ENCODE measurements around the gene ZMYM4.
"Not testable (repeated sequence)": the region's sequence is repeated elsewhere in the genome, so short reads cannot be mapped to it uniquely, and the experiment has no call there.

ZMYM4 gene

GRCh38 chr1:35326246-35326866, 57.8 kb downstream of the ZMYM4 start:
- no peak for DNase-seq (ENCODE audit: low read depth in 2 of 2)

DNA sequence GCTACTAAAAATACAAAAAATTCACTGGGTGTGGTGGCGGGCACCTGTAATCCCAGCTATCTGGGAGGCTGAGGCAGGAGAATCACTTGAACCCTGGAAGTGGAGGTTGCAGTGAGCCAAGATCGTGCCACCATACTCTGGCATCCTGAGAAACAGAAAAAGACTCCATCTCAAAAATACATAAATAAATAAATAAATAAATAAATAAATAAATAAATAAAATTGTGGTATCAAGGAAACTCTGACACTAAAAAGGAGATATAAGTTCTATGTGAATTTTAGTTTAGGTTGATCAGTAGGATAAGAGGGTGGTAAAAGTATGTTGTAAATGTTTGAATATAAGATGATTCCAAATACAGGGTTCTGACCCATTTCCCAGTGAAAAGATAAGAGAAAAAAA, 63.1 kb downstream of the ZMYM4 start:
- not testable (repeated sequence) for DNase-seq (ENCODE audit: low read depth in 2 of 2)

- no peak for DNase-seq (ENCODE audit: low read depth in 2 of 2)
Observed at GRCh38 chr1:35334485-35334884, 66.0 kb downstream of the ZMYM4 start.

- no peak for DNase-seq (ENCODE audit: low read depth in 2 of 2)
Observed at GRCh38 chr1:35340519-35340918, 72.0 kb downstream of the ZMYM4 start.

DNA sequence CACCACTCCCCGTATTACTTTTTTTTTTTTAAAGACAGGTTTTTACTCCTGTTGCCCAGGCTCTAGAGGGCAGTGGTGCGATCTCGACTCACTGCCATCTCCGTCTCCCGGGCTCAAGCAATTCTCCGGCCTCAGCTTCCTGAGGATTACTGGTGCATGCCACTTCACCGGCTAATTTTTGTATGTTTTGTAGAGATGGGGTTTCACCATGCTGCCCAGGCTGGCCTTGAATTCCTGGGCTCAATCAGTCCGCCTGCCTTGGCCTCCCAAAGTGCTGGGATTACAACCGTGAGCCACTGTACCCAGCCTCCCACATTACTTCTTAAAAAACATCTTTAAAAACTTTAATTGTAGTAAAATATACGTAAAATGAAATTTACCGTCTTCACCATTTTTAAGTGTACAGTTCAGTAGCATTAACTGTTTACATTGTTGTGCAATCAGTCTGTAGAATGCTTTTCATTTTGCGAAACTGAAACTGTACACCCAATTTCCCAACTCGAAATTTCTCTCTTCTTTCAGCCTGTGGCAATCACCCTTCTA, 77.0 kb downstream of the ZMYM4 start:
- DNase-seq (ENCODE audit: low read depth in 2 of 2): no peak

DNA sequence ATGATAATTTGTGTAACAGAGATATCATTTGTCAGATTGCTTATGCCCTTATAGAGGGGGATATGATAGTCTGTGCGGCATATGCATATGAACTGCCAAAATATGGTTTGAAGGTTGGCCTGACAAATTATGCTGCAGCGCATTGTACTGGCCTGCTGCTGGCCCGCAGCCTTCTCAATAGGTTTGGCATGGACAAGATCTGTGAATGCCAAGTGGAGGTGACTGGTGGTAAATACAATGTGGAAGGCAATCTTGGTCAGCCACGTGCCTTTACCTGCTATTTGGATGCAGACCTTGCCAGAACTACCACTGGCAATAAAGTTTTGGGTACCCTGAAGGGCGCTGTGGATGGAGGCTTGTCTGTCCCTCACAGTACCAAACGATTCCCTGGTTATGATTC, 82.4 kb downstream of the ZMYM4 start:
- DNase-seq (ENCODE audit: low read depth in 2 of 2): no peak

DNA sequence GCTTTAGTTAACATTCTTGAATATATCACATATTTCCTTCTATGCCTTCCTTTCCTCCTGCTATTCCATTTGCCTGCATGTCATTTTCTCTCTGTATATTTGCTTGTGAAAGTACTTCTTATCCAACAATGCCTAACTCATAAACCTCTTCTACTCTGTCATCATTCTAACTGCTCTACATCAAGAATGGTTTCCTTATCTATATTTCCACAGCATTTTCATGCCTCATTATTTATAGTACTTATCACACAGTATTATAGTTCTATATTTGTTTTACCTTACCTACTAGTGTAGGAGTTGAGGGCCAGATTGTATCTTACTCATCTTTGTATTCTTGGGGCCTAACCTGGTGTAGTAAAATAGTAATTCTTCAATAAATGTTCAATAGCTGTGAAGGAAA, 91.5 kb downstream of the ZMYM4 start:
- DNase-seq (ENCODE audit: low read depth in 2 of 2): no peak

DNA sequence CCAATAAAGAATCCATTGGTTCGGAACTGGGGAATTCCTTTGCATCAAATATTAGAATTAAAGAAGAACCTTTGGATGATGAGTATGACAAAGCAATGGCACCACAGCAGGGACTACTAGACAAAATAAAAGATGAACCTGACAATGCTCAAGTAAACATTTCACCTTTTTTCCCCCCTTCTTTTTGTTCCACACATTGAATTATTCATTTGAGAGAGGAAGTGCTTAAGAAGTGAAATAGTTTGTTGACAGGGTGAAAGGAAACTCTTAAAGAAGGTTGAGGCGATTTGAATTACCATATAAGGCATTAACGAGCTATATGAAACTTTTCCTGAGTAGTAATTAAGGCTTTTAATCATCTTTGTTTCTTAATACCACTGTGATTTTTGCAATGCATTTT, 93.1 kb downstream of the ZMYM4 start:
- DNase-seq (ENCODE audit: low read depth in 2 of 2): no peak

- DNase-seq (ENCODE audit: low read depth in 2 of 2): no peak
Observed at GRCh38 chr1:35364741-35365140, 96.2 kb downstream of the ZMYM4 start.

GRCh38 chr1:35367914-35368313, 99.4 kb downstream of the ZMYM4 start:
- DNase-seq (ENCODE audit: low read depth in 2 of 2): no peak

- no peak for DNase-seq (ENCODE audit: low read depth in 2 of 2)
Observed at GRCh38 chr1:35369922-35370671, 101.6 kb downstream of the ZMYM4 start.

GRCh38 chr1:35371506-35371905, 103.0 kb downstream of the ZMYM4 start:
- DNase-seq (ENCODE audit: low read depth in 2 of 2): no peak

DNA sequence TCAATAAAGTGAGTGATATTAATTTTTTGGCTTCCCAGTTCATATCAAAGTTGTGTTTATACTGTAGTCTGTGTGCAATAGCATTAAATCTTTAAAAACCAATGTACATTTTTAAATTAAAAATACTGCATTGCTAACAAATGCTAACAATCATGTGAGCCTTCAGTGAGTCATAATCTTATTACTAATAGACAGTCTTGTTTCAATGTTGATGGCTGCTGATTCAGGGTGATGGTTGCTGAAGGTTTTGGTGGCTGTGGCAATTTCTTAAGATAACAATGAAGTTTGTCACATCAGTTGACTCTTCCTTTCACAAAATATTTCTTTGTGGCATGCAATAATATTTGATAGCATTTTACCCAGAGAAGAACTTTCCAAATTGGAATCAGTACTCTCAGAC, 109.0 kb downstream of the ZMYM4 start:
- no peak for DNase-seq (ENCODE audit: low read depth in 2 of 2)

GRCh38 chr1:35379317-35380000, 111.0 kb downstream of the ZMYM4 start:
- DNase-seq (ENCODE audit: low read depth in 2 of 2): no peak

- not testable (repeated sequence) for DNase-seq (ENCODE audit: low read depth in 2 of 2)
Observed at GRCh38 chr1:35380111-35380510, 111.6 kb downstream of the ZMYM4 start.

GRCh38 chr1:35382107-35382506, 113.6 kb downstream of the ZMYM4 start:
- no peak for DNase-seq (ENCODE audit: low read depth in 2 of 2)

GRCh38 chr1:35386290-35386689, 117.8 kb downstream of the ZMYM4 start:
- DNase-seq (ENCODE audit: low read depth in 2 of 2): no peak

- no peak for DNase-seq (ENCODE audit: low read depth in 2 of 2)
Observed at GRCh38 chr1:35386959-35387358, 118.5 kb downstream of the ZMYM4 start.

DNA sequence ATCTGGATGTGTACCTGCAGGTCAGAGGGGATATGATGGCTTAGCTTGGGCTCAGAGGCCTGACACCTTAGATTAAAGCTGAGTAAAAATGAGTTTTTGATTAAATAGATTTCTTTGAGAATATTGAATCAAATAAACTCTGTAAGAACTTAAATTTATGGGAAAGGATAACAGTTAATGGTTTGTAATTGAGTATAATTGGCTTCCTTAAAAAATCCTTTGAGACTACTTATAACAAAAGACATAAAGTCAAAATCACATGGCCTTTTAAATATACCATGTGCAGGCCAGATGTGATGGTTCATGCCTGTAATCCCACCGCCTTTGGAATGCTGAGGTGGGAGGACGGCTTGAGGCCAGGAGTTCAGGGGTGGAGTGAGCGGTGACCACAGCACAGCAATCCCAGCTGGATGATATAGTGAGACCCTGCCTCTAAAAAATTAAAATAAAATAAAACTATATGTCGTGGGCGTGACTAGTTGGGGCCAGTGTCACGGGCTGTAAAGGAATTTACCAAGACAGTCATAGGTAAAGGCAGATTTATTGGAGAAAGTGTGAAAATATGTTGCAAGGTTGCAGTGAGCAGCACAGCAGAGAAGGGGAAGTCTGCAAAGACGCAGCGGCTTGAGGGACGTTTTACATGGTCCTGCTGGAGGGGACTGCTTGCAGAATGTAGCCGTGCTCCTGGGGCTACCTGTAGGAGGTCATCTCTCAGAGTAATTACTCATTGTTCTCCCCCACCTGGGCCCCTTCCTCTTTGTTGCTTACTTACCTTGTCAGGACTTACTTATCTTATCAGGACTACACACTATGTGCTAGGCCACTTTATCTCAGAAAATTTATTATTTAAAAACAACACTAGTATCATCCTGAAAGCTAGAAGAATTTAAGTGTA, 122.3 kb downstream of the ZMYM4 start:
- DNase-seq (ENCODE audit: low read depth in 2 of 2): no peak

GRCh38 chr1:35394386-35394785, 125.9 kb downstream of the ZMYM4 start:
- no peak for DNase-seq (ENCODE audit: low read depth in 2 of 2)

DNA sequence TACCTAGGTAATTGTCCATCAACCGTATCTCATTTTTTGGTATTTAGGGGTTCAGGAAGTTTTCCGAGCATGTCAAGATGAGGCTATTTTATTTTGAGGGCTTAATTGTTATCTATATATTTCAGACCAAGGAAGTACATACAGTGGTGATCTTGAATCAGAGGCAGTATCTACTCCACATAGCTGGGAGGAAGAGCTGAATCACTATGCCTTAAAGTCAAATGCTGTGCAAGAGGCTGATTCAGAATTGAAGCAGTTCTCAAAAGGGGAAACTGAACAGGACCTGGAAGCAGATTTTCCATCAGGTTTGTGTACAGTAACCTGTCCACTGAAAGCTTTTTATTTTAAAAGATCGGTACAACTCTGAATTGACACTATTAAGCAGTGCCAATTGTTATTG, 130.2 kb downstream of the ZMYM4 start:
- DNase-seq (ENCODE audit: low read depth in 2 of 2): no peak

GRCh38 chr1:35401049-35401448, 132.5 kb downstream of the ZMYM4 start:
- DNase-seq (ENCODE audit: low read depth in 2 of 2): no peak
